ENCODE measurements around the gene CALD1.

Gene CALD1

DNA sequence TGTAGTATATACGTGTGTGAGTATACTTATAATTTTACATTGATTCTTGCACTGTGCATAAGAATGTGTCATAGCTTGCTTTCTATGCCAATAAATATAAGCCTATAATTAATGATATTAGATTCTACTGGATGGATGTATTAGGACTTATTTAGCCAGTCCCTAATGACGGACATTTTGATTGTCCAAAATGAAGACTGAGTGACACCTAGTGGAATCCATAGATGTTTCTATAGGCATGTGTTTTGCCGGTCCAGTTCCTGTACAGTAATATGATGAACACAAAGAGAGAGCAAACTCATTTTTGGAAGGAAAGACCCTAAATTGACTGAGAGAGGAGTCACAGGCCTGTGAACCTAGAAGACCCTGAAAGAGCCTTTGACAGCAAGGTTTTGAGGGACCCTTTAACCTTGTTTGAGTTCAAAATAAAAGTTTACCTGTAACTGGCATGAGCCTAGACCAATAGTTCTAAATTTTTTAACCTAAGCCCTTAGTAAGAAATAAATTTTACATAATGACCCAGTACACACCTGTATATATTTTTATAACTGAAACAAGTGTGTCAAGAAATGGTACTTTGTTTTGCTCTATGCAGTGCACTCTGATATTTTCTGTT lies 164.5 kb downstream of the CALD1 start:
- Histone ChIP-seq H3K4me1 (ENCODE audit: control insufficient read depth in 1 of 2, insufficient read depth in 1 of 2, low read depth in 1 of 2, low read length in 1 of 2) (no peaks in the 10 kb centered on the region), H3K27ac (no peak overlapping the region), H3K36me3 (no peaks in the 10 kb centered on the region), H3K4me3 (ENCODE audit: low read depth in 1 of 2, low read length in 1 of 2) (no peak overlapping the region), H3K9me3 (no peaks in the 10 kb centered on the region), H3K27me3 (no peaks in the 10 kb centered on the region)
- no peak for TF ChIP-seq CTCF (IDR thresholded peaks at IDR 0.05)

DNA sequence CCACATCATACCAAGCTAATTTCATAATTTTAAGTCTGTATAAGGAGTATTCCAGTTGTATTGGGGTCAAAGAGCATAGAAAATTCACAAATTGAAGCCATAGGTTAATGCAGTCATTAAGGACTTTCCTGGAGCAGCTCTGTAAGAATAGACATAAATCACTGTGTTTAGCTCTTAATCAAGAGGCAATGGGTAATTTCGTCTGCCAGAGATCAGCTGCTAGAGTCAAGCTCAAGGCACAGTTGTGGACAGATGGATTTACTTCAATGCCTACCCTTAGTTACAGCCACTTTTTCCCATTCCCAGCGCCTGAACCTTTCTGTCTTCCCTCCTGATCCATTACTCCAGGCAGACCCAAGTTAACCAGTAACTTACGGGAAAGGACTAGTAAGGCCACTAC lies 166.3 kb downstream of the CALD1 start:
- TF ChIP-seq CTCF (IDR thresholded peaks at IDR 0.05): no peak

GRCh38 chr7:134946260-134946659 lies 166.8 kb downstream of the CALD1 start:
- TF ChIP-seq CTCF (IDR thresholded peaks at IDR 0.05): no peak
- H3K36me3 ChIP-seq: no peaks in the 10 kb centered on the region
- no peaks in the 10 kb centered on the region for H3K4me1 ChIP-seq (ENCODE audit: control insufficient read depth in 1 of 2, insufficient read depth in 1 of 2, low read depth in 1 of 2, low read length in 1 of 2)
- no peaks in the 10 kb centered on the region for H3K27me3 ChIP-seq
- no peak overlapping the region for H3K27ac ChIP-seq
- no peak overlapping the region for H3K4me3 ChIP-seq (ENCODE audit: low read depth in 1 of 2, low read length in 1 of 2)
- no peaks in the 10 kb centered on the region for H3K9me3 ChIP-seq

More for the DNA sequence above, 166.3 kb downstream of the CALD1 start:
- Histone ChIP-seq H3K4me1 (ENCODE audit: control insufficient read depth in 1 of 2, insufficient read depth in 1 of 2, low read depth in 1 of 2, low read length in 1 of 2) (no peaks in the 10 kb centered on the region), H3K27me3 (no peaks in the 10 kb centered on the region), H3K9me3 (no peaks in the 10 kb centered on the region), H3K27ac (no peak overlapping the region), H3K4me3 (ENCODE audit: low read depth in 1 of 2, low read length in 1 of 2) (no peak overlapping the region), H3K36me3 (no peaks in the 10 kb centered on the region)

DNA sequence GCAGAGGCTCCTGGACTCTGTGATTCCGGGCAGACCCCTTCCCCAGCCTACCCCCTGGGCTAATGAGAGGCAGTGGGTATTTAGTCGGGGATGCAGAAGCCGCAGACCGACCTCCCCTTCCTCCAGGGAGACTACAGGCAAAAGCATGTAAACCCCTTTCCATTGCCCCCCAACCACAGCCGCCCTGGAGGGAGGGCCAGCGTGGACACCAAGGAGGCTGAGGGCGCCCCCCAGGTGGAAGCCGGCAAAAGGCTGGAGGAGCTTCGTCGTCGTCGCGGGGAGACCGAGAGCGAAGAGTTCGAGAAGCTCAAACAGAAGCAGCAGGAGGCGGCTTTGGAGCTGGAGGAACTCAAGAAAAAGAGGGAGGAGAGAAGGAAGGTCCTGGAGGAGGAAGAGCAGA lies 167.9 kb downstream of the CALD1 start:
- no peaks in the 10 kb centered on the region for H3K36me3 ChIP-seq
- H3K4me3 ChIP-seq (ENCODE audit: low read depth in 1 of 2, low read length in 1 of 2): no peak overlapping the region
- H3K27ac ChIP-seq: no peak overlapping the region
- H3K27me3 ChIP-seq: no peaks in the 10 kb centered on the region
- H3K9me3 ChIP-seq: no peaks in the 10 kb centered on the region
- no peaks in the 10 kb centered on the region for H3K4me1 ChIP-seq (ENCODE audit: control insufficient read depth in 1 of 2, insufficient read depth in 1 of 2, low read depth in 1 of 2, low read length in 1 of 2)
- no peak for TF ChIP-seq CTCF (IDR thresholded peaks at IDR 0.05)

- no peaks in the 10 kb centered on the region for H3K4me1 ChIP-seq (ENCODE audit: control insufficient read depth in 1 of 2, insufficient read depth in 1 of 2, low read depth in 1 of 2, low read length in 1 of 2)
- H3K36me3 ChIP-seq: no peaks in the 10 kb centered on the region
- no peaks in the 10 kb centered on the region for H3K27me3 ChIP-seq
- H3K9me3 ChIP-seq: no peaks in the 10 kb centered on the region
- no peak overlapping the region for H3K27ac ChIP-seq
- H3K4me3 ChIP-seq (ENCODE audit: low read depth in 1 of 2, low read length in 1 of 2): no peak overlapping the region
- no peak for TF ChIP-seq CTCF (IDR thresholded peaks at IDR 0.05)
Measured at GRCh38 chr7:134947831-134948230, 168.4 kb downstream of the CALD1 start.

GRCh38 chr7:134948246-134948645 lies 168.8 kb downstream of the CALD1 start:
- no peak for TF ChIP-seq CTCF (IDR thresholded peaks at IDR 0.05)
- H3K27me3 ChIP-seq: no peaks in the 10 kb centered on the region
- H3K9me3 ChIP-seq: no peaks in the 10 kb centered on the region
- no peak overlapping the region for H3K27ac ChIP-seq
- H3K4me3 ChIP-seq (ENCODE audit: low read depth in 1 of 2, low read length in 1 of 2): no peak overlapping the region
- H3K36me3 ChIP-seq: no peaks in the 10 kb centered on the region
- no peaks in the 10 kb centered on the region for H3K4me1 ChIP-seq (ENCODE audit: control insufficient read depth in 1 of 2, insufficient read depth in 1 of 2, low read depth in 1 of 2, low read length in 1 of 2)

Measured in neutrophil (primary cell).